IMR-90 (cell line): Measurements from ENCODE around the gene ANXA2.
"Not testable (repeated sequence)": the region's sequence is repeated elsewhere in the genome, so short reads cannot be mapped to it uniquely, and the experiment has no call there.

ENCODE experiments used
- CTCF ChIP-seq: conservative IDR thresholded peaks from 2 replicates; pipeline ENCODE4 v1.5.1; 2012; ENCODE audit warnings: mild to moderate bottlenecking, low read depth, low read length, improper control_type of control experiment
- MXI1 ChIP-seq: IDR thresholded peaks from 2 replicates; pipeline ENCODE4 v1.6.1; 2012; ENCODE audit warnings: low read depth, mild to moderate bottlenecking, low read length, moderate library complexity, borderline replicate concordance
- POLR2A ChIP-seq: IDR thresholded peaks from 2 replicates; pipeline ENCODE4 v1.6.1; 2012; ENCODE audit warnings: mild to moderate bottlenecking, low read depth, low read length
- RAD21 ChIP-seq: IDR thresholded peaks from 2 replicates; pipeline ENCODE4 v1.6.1; 2012; ENCODE audit warnings: low read length, improper control_type of control experiment
- RFX5 ChIP-seq: IDR thresholded peaks from 2 replicates; pipeline ENCODE4 v1.8.0; 2012; ENCODE audit warnings: low read depth, mild to moderate bottlenecking, low read length, moderate library complexity

DNA sequence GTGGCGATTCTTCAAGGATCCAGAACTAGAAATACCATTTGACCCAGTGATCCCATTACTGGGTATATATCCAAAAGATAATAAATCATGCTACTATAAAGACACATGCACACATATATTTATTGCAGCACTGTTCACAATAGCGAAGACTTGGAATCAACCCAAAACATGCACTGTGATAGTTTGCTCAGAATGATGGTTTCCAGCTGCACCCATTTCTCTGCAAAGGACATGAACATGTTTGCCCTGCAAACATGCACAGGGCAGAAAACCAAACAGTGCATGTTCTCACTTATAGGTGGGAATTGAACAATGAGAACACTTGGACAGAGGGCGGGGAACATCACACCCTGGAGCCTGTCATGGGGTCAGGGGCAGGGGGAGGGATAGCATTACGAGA, 62.5 kb downstream of the ANXA2 start:
- not testable (repeated sequence) for TF ChIP-seq CTCF, POLR2A, RFX5, RAD21, MXI1
